ENCODE data around the gene DYNLRB1.

The DYNLRB1 gene

DNA sequence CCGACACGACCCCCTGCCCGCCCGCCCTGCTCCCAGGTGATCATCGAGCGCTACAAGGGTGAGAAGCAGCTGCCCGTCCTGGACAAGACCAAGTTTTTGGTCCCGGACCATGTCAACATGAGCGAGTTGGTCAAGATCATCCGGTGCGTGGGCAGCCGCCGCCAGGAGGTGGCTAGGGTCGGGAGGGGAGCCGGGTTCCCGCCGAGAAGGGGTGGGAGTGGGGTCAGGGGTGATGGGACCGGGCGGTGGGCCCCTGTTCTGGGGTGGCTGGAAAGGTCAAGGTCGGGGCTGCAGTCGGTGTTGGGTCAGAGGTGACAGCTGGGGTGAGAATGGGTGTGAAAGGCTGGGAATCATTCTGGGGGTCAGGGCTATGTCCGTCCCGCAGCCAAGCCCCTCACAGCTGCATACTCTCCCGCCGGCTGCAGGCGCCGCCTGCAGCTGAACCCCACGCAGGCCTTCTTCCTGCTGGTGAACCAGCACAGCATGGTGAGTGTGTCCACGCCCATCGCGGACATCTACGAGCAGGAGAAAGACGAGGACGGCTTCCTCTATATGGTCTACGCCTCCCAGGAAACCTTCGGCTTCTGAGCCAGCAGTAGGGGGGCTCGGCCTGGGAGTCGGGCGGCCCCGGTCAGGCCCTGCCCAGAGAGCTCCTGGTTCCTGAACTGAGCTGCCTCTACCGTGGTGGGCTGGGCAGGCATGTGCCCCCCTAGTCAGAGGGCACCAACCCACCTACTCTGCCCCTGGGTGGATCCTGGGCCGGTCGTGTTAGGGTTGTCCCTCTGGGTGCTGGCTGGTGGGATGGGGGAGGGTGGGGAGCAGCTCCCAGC is 43.3 kb downstream of the DYNLRB1 start:
- DNase-seq = no peak

DNA sequence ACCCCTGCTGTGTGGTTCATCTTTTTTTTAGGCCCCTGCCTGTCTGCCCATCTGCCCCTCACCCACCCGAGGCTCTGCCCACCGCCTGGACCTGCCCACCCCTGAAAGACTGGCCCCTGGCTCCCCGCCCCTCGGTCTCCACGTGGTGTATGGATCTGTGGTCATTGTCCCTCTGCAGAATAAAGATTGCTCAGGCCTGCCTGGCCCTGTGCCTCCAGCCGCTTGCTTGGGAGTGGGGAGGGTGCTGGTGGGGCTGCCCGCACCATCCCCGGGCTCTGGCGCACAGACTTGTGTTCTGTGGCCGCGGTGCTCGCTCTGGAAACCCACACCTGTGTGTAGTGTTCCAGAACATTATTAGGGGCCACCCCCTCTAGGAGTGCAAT is 43.9 kb downstream of the DYNLRB1 start:
- DNase-seq = no peak

DNA sequence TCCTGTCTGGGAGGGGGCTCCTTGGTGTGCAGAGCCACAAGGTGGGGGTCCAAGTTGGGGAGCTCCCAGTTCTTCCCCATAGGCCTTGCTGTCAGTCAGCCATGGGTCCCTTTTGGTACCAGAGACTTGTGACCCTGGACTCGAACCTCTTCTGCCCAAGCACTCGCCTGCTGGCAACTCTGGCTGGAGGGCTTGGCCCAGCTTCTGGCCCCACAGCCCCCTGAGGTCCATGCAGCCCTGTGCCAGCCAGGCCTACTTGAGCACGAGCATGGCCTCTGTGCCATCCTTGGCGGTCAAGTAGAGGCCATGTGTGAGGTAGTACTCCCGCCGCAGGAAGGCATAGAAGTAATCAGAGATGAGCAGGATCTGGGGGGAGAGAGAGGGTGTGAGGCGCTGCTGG is 44.4 kb downstream of the DYNLRB1 start:
- no peak for DNase-seq

DNA sequence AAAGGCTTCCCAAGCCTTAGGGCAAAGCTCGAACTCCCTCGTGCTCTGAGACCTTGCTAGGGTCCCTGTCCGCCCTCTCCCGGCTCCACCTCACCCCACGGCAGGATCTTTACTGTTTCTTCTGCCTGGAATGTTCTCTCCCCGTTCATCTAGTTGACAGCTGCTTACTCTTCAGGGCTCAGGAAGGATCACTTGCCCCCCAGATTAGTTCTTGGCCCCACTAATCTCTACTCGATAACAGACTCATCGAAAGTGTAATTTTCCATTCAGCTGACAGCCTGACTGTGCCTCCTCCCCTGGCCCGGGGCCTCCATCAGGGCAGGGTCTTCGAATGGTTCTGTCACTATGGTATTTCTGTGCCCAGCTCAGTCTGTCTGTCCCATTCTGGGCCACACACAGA is 45.4 kb downstream of the DYNLRB1 start:
- no peak for DNase-seq

DNA sequence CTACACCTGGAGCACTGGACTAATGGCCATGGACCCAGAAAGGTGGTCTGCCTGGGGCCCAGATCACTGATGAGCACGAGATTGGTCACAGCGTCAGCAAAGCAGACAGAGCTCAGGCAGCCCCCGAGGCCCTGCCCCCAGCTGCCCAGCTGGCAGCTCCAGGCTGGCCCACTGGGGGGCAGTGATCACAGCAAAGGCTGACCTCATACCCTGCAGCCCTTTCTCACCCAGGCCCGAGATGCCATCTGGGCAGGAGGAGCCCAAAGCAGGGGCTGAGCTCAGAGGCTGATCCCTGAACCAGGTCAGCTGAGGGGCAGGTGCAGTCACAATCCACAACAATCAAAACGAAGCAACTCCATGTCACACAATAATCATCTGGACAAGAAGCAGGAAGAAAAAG is 46.4 kb downstream of the DYNLRB1 start:
- no peak for DNase-seq

DNA sequence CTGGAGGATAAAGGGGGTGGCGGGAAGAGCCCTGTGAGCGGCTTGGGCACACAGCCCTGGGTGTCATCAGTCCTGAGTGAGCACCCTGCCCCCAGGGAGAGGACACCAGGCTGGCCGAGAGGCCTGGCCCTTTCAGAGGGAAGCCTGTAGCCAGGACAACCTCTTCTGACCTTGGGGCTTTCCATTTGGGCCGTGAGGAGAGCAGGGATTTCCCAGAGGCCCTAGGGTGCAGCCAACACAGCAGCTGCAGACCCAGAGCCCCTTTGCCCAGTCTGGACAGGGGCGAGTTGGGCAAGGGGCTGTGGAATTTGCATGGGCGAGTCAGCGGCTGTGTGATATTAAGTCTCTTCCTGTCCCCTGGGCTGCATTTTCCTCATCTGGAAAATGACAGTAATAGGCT is 48.6 kb downstream of the DYNLRB1 start:
- no peak for DNase-seq

DNA sequence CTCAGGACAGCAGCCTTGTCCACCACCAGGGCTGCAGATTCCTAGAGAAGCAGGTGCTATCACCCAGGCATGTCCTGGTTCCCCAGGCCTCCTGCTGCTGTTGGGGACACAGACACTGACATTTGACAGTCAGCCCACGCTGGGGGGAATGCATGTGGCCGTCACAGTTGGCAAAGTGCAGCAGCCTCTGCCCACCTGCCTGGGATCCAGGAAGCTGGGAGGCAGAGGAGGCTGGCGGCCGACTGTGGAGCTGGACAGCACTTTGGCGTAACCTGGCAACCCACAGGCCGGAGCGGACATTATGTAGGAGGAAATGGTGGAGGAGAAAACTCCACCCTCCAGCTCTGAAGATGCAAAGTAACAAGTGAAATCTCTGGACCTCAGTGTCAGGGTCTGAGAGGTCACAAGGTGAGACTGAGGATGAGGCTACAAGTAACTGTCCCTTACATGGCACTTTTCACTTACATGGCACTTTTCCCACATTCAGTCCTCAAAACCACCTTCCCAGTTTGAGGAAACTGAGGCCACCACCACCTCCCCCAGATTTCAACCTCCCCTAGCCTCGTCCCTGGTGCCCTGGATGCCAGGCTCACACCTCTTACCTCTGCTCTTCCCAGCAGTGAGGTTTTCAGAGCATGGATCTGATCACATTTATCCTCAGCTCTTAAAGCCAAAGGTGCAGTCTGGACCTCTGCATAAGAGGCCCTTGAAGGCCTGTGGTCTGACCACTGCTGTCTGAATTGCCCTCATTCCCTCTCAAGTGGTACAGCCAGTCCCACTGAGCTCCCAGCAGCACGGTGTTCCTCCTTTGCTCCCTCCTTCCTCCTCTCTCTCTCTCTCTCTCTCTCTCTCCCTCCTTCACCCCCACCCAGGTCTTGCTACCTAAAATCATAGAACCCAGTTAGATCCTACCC is 51.0 kb downstream of the DYNLRB1 start:
- no peak for DNase-seq

DNA sequence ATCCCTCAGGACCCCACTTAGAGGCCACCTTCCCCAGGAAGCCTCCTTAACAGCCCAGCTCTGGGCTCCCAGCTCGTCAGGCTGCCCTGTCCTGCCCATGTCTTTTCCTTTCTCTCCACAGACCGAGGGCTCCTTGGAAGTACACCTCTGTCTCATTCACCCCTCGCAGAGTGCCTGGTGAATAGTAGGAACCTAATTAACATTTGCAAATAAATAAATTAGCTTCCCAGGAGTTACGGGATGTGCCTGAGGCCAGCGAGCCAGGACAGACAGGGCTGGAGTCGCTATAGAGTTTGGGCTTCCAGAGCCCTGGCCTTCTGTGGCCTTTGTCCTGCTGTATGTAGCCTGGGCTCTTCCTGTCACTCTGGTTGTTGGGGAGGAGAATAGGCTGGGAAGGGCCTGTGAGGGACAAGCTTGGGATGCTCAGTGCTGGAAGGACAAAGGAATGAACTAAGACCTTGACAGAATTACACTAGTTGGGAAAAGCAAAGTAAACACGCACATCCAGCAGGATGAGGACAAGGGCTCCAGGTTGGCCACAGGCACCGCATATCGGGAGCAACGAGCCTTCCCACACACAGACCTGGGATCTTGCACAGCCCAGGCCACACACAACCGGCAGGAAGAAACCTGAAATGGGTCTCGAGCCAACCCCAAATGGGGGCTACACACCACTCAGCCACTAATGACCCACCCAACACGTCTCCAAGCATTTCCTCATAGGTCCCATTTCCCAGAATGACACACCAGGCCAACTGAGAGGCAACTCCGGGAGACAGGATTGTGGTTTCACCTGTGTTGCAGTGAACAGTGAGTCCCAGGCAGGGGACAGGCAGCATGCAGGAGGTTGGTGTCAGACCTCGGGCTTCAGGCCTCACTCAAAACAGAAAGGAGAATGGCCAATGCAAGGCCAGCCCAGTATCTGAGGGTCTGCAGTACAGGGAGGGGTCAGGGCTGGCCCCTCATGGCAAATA is 52.0 kb downstream of the DYNLRB1 start:
- no peak for DNase-seq

DNA sequence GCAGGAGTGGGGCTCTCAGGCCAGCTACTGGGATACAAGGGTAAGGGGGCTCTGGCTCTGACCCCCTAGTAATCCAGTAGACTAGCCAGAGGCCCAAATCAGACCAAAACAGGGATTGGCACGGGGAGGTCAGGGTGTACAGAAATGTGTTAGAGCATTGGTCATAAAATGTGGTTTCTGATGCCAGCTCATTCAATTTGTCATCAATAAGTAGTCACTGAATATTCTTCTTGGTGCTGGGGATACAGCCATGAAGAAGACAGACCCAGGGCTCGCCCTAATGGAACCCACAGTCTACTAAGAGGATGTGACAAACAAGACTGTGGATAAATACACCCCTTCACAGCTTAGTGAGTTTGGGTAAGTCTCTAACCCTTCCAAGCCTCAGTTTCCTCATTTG is 53.4 kb downstream of the DYNLRB1 start:
- DNase-seq = no peak

DNA sequence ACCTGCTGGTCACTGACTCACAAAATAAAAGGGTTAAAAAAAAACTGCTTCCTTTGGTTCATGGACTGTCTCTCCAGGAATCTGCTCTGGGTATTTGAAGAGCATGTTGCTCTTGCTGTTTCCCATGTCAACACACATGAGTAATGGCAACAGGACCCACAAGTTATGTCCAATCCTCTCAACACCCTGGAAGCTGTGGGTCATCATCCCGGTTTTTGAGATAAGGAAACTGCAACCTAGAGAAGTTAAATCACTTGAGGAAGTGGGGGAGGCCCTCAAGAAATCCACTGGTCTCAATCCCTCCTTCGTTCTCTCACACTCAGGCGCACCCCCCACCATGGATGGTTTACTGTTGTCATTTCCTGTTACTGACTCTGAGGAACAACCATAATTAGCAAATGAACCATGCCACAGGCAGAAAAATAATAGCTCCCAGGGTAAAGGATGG is 54.7 kb downstream of the DYNLRB1 start:
- no peak for DNase-seq

DNA sequence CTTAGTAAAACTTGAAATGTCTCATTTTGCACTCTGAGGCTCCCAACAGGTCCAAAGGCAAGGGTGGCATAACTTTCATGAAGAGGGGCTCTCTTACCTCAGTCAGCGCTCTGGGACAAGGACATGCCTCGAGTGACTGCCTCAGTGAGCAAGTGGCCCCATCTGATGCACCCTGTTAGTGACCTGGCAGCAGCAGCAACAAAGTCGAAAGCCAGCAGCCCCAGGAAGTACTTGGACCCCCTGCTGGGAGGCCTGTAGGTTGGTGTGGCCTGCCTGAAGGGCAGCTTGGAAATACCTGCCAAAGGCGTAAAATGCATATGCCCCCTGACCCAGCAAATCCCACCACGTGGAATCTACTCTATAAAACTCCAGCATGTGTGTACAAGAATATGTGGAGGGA is 55.5 kb downstream of the DYNLRB1 start:
- DNase-seq = no peak

DNA sequence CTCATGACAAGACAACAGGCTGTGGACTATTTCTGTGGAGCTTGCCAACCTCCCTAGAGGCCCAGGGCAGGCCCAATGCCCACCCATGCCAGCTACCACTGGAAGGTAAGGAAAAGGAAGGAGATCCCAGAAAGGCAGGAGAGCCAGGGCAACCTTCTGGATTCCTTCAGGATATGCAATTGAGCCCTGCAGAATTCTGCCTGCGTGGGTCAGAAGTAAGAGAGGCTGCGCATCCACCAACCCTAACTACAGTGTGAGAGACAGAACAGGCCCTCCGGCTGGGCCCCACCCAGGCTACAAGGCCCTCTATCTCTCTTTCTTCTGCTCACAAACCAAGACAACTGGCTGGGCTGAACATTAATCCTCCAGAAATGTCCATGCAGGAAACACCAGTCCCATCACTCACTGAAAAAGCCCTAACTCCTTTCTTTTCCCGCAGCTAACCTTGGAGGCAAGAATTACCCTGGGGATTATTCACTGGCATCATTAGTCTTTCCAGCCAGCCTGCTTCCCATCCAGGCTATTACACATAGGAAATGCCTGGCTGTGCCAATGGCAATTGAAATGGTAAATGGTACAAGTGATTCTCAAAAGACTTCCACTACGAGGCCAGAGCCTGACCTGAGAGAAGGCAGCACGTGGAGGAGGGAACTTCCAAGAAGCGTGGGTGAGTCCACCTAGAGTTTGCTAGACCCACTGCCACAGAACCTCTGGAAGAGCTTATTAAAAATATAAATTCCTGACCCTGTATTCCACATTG is 57.5 kb downstream of the DYNLRB1 start:
- DNase-seq = no peak

DNA sequence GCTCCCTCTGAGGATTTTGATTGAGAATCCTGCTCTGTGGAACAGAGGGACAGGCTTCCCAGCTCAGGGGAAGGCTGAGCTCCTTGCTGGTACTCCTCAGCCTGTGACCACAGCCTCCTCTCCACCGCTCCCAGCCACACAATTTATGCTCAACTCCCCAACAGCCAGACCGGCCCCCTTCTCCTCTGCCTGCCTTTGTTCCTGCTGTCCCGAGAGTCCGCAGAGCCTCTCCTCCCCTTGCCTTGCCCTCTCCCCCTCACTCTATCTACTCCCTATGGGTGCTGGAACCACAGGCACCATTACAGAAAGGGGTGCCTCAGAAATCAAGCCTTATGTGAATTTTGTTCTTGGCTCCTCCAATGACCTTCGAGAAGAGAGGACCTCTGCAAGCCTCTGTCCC is 58.2 kb downstream of the DYNLRB1 start:
- no peak for DNase-seq

DNA sequence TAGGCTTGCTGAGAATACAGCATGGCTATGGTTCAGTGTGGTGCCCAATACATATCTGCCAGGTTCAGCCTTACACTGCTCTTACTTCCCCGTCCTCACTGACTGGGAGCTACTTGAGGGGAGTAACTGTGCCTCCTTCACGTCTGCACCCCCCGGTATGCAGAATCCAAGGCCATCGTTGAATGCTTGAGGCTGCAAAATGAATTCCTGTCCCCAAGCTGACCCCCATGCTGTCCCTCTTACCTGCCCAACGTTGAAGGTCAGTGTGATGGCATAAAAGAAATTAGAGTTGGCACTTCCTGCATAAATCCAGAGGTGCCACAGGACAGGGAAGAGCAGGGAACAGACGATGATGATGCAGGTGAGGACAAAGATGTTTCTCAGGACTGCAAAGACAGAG is 58.6 kb downstream of the DYNLRB1 start:
- DNase-seq = no peak

DNA sequence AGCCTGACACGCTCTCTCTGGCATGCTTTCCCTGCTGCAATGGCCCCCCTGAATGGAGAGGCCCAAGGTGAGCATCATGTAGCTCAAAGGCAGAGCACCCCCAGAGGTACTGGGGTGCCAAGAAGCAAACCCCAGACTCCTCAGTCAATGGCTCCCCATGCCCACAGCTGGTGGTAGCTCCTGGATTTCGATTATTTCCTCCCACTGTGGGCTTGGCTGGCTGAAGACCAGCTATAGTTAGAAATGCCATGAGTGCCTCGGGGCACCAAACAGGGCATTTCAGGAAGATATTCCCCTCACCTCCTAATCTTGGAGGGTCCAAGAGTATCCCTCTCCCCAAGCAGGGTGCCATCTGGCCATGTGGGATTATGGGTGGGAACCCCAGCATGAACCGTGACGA is 59.0 kb downstream of the DYNLRB1 start:
- no peak for DNase-seq

DNA sequence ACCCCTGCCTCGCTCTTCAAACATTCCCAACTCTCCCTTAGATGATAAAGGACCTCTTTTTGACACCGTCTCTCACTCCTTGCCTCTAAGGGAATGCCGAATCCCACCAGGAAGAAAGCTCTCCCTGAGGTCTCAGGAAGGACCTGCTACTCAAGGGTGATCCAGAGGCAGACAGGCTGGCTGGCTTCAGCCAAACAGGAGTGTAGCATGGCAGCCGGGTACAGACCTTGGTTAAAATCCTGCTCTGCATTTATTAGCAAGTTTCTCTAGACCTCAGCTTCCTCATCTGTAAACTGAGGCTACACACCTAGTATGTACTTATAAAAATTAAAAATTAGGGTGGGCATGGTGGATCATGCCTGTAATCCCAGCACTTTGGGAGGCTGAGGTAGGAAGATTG is 59.5 kb downstream of the DYNLRB1 start:
- no peak for DNase-seq

DNA sequence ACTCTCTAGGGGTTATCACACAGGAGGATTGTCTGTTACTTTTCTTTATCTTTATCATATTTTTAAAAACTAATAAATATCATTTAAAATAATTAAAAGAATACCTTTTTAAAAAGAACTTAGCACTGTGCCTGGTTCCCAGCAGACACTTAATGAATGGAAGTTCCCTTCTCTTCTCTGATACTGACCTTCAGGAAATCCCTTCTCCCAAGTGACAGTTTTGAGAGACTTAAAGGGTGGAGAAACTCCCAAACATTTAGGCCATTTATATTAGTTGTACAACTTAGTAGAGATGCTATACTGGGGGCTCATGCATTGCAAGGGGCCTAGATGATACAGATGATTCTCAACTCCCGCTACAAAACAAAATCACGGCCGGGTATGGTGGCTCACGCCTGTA is 60.8 kb downstream of the DYNLRB1 start:
- DNase-seq = no peak

DNA sequence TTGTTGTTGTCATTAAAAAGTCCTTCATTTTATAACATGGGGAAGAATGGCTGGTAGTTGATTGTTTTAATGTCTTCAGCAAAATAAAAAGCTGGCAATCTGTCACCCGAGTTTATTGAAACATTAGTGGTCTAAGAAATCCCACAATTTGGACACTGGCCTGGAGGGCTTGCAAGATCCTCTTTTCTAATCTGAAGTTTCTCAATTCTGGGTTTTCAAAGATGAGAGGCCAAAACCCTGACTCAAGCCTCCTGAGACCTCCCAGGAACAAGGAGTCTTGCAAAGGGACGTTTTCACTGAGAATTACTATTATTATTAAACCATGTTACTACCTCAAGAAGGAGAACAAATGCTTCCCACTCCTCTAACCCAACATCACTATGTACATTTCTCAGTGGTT is 61.8 kb downstream of the DYNLRB1 start:
- no peak for DNase-seq

DNA sequence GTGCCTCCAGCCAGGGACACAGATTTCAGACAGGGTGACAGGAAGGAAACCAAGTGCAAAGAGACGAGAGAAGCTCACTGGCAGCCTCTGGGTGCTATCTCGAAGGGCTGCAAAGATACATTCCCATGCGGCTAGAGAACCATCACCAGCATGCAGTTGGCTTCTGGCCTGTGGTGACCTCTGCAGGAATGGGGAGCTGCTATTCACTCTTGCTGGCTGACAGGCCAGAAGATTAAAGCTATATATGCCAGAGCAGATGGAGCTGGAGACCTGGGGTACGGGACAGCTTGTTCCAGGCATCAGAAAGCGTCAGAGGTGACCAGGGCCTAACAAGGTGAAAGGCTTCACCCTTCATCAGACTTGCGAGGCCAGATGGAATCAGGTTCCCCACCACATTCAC is 62.3 kb downstream of the DYNLRB1 start:
- DNase-seq = no peak

DNA sequence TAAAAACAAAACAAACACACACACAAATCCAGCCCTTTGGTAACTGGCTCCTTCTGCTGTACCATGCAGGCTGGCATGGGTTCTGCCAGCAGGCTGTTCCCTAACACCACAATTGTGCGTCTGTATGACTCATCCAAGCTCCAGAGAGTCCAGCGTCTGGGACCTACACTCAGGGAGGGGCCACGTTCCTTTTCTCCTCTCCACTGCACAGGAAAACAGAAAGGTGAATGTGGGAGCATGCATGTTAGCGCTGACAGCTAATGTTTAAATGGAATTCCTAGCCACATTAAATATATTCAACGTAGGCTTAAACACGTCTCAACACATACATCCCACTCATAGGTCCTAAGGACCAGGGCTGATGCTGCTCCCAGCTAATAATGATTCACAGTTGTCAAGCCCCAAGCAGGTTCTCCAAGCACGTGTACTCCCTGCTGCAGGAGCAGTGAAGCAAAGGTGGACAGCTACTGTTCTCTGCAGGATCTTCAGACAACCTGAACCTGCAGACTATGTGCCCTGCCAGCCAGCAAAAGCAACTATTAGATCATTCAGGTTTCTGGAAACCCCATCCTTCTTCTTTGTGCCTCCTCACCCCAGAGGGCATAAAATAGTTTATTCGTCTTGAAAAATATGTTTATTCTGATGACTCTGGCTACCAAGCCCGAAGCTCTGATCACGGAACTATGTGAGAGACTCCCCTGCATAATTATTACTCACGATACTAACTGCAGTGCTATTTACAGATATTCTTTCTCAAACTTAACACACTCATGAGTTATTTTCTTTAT is 63.2 kb downstream of the DYNLRB1 start:
- no peak for DNase-seq

Data from activated CD4-positive, alpha-beta T cell treated with anti-CD3 and anti-CD28 coated beads, Interleukin-2, amount 50 U/mL, for 48 hours (primary cell).